Stimulated activated CD8-positive, alpha-beta memory T cell treated with anti-CD3 and anti-CD28 coated beads, Interleukin-2, amount 100 ng/mL, for 48 hours (primary cell): Measurements from ENCODE around the gene NF2.
"Not testable (repeated sequence)": the region's sequence is repeated elsewhere in the genome, so short reads cannot be mapped to it uniquely, and the experiment has no call there.

Experiments
- DNase-seq, 2 donors: peaks; one replicate each; pipeline ENCODE4 v3.0.0-alpha.2; 2020; ENCODE audit warnings: low read depth in 2 of 2

Gene NF2

GRCh38 chr22:29596408-29596807, 7.0 kb upstream of the NF2 start:
- DNase-seq, result no peak

DNA sequence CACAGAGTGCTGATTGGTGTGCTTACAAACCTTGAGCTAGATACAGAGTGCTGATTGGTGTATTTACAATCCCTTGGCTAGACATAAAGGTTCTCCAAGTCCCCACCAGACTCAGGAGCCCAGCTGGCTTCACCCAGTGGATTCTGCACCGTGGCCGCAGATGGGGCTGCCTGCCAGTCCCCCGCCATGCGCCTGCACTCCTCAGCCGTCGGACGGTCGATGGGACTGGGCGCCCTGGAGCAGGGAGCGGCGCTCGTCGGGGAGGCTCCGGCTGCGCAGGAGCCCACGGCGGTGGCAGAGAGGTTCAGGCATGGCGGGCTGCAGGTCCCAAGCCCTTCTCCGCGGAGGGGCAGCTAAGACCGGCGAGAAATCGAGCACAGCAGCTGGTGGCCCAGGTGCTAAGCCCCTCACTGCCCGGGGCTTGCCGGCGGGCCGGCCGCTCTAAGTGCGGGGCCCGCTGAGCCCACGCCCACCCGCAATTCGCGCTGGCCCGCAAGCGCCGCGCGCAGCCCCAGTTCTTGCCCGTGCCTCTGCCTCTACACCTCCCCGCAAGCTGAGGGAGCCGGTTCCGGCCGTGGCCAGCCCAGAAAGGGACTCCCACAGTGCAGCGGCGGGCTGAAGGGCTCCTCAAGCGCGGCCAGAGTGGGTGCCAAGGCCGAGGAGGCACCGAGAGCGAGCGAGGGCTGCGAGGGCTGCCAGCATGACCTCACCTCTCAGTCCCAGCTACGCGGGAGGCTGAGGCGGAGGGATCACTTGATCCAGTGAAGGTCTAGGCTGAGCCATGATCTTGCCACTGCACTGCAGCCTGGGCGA, 5.4 kb upstream of the NF2 start:
- not testable (repeated sequence) for DNase-seq

DNA sequence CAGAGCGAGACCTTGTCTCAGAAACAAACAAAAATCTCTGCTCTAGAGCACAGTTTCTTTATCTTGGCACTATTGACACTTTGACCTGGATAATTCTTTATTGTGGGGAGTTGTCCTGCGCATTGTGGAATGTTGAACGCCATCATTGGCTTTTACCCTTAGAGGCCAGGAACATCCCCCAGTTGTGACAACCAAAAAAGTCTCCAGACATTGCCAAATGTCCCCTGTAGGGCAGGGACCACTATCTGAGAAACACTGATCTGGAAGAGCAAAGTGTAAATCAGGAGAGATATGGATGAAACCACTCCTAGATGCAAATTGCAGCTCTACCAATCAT, 4.8 kb upstream of the NF2 start:
- DNase-seq, result no peak

- DNase-seq, result peak in 1 of 2 donors; percentile 18
Observed at GRCh38 chr22:29604076-29604360, 585 bp downstream of the NF2 start.

- DNase-seq, result no peak
Observed at GRCh38 chr22:29605527-29605850, 2.1 kb downstream of the NF2 start.

DNA sequence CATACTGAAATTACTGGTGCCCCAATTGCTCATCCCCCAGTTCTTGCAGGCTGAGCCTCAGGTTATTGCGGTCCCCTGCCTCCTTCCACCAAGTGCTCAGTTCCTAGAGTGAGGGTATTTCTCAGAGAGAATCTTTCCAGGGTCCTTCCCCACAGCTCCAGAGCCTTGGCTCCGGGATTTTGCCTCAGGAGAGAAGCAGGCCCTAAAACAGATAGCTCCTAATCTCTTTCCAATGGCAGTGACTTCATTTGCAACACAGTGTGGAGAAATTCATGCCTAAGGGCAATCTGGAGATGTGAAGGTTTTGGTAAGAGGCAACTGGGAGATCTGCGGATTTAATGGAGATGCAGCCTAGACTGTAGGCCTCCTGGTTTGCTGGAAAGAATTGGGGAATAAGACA, 2.9 kb downstream of the NF2 start:
- DNase-seq, result no peak

- DNase-seq, result no peak
Observed at GRCh38 chr22:29607426-29607825, 4.0 kb downstream of the NF2 start.

- DNase-seq, result no peak
Observed at GRCh38 chr22:29609139-29609538, 5.7 kb downstream of the NF2 start.

DNA sequence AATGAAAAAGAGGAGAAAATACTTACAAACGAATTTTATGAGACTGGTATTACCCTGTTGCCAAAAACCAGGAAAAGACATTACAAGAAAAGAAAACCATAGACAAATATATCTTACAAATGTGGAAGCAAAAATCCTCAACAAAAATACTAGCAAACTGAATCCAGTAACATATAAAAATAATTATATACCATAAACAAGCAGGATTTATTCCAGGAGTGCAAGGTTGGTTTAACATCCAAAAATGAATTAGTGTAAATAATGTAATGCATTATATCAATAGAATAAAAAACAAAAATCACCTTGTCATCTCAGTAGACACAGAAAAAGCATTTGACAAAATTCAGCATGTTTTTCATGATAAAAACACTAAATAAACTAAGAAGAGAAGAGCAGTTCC, 7.3 kb downstream of the NF2 start:
- no peak for DNase-seq

DNA sequence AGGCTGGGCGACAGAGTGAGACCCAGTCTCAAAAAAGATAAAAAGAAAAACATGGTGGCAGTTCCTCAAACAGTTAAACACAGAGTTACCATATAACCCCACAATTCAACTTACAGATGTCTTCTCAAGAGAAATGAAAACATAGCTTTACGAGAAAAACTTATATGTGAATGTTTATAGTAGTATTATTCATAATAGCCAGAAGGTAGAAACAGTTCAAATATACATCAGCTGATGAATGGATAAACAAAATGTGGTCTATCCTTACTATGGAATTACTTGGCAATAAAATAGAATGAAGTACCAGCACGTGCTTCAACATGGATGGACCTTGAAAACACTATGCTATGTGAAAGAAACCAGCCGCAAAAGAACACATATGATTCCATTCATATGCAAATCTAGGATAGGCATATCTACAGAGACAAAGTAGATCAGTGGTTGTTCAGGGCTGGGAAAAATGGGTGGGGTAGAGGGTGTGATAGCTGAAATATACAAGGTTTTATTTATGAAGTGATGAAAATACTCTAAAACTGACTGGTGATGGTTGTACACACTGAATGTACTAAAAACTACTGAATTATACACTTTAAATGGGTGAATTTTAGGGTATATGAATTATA, 12.4 kb downstream of the NF2 start:
- DNase-seq, result no peak

GRCh38 chr22:29617922-29618629, 14.6 kb downstream of the NF2 start:
- no peak for DNase-seq

DNA sequence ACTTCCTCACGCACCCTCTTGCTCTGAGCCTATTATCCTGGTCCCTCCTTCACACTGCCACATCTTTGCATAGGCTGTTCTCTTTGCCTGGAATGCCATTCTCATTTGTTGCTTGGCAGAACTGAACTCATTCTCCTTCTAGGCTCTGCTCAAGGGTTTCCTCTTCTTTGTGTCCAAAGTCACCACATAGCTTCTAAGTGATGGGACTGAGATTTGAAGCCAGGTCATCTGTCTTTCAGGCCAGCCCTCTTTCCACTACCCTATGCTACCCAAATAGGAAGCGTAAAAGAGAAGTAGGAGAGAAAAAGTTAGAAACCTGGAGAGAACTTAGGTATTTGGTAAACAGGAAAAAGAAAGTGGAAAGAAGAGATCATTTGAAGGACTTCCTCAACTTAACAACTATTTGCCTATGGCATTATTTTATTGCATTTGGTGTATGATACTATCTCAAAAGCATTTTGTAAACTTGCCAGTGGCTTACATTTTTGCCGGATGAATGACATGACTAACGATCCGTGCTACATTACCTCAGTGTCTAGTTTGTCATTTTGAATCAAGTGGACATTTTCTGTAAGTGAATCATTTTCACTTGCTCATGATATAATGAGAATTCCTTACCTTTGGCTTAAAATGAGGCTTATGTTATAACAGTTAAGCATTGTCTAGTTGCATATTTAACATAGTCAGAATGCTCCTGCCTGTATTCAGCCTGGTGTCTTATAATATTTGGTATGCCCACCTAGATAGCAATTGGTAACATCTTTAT, 18.5 kb downstream of the NF2 start:
- DNase-seq, result no peak

DNA sequence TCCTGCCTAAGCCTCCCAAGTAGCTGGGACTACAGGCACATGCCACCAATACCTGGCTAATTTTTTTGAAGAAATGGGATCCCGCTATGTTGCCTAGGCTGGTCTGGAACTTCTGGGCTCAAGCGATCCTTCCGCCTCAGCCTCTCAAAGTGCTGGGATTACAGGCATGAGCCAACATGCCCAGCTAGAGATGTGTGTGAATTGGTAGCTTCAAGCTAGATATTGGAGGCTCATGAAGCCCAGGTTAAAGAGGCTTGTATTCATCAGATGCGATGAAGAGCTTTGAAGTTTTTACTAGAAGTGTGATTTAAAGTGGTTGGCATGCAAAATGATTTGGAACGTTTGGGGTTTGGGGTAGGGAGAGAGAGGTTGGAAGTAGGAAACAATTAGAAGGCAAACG, 19.6 kb downstream of the NF2 start:
- no peak for DNase-seq

DNA sequence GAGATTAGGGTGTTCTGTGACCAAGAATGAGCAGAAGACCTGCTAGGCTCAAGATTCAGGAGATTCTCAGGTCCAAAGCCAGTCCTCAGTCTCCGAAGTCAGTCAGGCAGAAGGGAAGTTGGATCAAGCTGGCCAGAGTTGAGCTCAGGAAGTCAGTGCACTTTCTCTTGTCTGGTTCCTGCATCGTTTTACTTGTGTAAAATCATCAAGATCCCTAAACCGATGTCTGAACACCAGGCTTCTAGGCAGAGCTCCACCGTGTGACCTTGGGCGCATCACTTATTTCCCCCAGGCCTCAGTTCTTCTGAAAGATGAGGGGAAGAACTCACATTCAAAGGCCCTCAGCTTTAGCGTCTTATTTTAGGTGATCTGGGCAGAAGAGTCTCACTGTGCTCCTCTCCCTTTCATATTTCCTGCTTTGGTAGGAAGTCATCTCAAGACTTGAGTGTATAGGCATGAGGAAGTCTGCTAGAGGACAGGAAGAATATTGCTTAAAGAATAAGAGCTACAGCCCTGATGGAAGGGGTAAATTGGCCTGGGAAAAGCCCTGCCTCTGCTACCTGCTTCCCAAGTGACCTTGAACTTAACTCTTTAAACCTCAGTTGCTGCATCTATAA, 20.2 kb downstream of the NF2 start:
- DNase-seq, result no peak

DNA sequence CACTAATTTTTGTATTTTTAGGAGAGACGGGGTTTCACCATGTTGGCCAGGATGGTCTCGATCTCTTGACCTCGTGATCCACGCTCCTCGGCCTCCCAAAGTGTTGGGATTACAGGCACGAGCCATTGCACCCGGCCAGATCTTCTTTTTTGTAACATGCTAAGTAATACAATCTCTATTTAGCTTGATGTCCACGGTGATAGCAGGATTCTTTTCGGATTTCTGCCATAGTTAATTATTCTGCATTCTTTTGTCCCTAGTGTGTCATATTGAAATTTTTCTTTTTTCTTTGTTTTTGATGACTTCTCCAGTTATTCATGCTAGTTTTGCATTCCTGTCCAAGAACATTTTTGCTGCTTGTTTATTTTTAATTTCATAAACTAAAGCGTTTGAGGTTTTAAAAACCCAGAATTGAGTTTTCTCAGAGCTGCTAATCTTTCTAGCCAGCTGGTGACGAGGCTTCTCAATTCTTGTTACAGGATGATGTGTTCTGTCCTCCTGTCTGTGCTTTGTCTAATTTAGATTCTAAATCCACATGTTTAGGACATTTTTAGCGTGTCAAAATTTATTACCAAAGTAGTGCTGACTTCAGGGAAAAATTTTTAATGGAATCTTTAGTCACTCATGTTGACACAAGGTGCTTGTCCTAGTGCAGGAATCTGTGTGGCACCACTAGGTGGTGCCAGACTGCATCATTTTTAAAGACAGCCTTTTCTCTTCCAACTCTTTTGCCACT, 21.8 kb downstream of the NF2 start:
- DNase-seq, result no peak

DNA sequence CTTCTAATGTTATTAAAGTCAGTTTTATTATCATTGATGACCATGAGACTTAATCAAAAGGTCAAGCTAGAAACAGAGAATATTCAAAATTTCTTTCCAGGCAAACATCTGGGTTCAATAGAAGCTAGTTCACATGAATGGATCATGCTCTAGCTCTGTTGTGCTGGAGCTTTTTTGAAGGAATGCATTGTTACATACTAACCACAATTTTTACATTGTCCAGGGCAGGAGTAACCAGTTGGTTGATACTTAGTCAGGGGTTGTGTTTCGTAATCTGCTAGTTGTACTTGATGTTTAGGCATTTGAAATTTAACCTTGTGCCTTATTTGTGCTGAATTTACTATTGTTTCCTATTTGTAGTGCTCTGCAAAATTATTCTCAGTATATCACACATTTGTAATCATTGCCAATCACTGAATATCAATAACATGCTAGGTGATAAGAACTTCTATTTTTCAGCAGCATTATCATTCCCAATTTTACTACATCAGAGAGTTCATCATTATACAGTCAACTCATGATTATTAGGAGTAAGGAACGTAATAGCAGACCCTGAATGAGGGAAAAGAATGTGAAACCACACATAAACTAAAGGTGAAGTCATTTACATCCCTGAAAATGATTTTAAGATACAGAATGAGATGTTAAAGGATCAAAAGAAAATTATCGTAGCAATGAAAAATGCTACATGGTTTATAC, 23.2 kb downstream of the NF2 start:
- DNase-seq, result no peak

GRCh38 chr22:29627196-29627535, 23.7 kb downstream of the NF2 start:
- DNase-seq, result no peak

GRCh38 chr22:29628996-29629902, 25.8 kb downstream of the NF2 start:
- DNase-seq, result no peak

DNA sequence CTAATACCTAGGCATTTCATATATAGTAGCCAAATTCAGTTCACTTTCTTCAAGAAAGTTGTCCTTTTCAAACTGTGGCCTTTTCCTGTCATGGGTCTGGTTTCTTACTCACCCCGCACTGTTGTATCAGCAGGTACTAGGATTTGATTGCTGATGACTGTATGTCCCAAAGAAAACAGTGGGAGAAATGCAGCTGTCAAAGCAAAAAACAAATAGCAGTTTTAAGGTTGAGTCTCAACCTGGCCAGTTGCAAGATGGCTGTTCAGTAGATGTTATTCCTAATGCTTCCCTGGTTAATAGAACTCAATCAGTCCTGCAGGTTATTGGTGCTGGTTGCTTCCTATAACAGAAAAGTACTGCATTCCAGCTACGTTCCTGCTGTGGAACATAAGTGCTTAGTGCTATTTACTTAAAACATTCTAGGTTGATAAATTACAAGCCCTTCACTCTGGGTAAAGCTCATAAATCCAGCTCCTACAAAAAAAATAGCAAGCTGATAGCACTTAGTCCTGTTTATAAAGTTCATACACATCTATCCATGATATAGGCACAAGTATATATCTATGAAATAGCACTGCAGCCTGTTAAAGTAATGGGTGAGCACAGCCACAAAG, 26.6 kb downstream of the NF2 start:
- no peak for DNase-seq

DNA sequence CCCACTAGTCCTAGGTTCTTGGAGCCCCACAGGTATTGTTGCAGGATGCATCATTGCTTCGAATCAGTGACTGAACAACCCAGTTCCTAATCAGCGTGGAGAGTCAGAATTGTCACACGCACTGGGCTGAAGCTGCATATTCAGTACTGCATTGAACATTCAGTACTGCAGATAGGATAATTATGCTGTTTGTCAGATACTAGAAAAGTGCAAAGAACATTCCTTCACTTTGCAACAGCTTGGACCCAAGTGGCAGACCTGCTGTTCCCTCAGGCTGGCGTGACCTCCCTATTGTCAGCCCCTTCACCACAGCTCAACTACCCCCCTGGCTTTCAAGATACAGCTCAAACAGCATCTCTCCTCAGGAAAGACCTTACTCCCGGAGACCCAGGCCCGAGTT, 27.6 kb downstream of the NF2 start:
- no peak for DNase-seq
